Kidney (tissue), 14 donors: ENCODE results near the gene ALOX5. TPM values are rescaled to one million over a fixed set of nuclear protein-coding genes. Genes with fewer than 3 reads are reported as not detected.

Experiments
- DNase-seq, 5 donors: peaks; one replicate each; pipeline ENCODE4 v3.0.0-alpha.2; 2013 to 2020
- FAIRE-seq: peaks from 2 replicates; lab custom pipeline; 2012; peaks lifted over from hg19 to GRCh38; lab: Jason Lieb, UNC
- H3K27ac ChIP-seq, 2 donors: one replicate each; pipeline ENCODE4 v1.7.0; 2013; ENCODE audit warnings: low read depth in 2 of 2, low read length in 2 of 2, inconsistent platforms in 1 of 2
- H3K27me3 ChIP-seq: one replicate; pipeline ENCODE4 v1.7.1; 2013; ENCODE audit warnings: low read length, inconsistent platforms; ENCODE audit not compliant: control insufficient read depth, insufficient read depth
- H3K36me3 ChIP-seq, 3 donors: one replicate each; pipeline versions ENCODE4 v1.7.0 to v1.7.1; 2013; ENCODE audit warnings: low read length in 3 of 3, control low read depth in 1 of 3, inconsistent platforms in 1 of 3; ENCODE audit not compliant: insufficient read depth in 3 of 3, control insufficient read depth in 2 of 3
- H3K4me1 ChIP-seq, 3 donors: one replicate each; pipeline versions ENCODE4 v1.7.0 to v1.7.1; 2013; ENCODE audit warnings: low read length in 3 of 3, inconsistent platforms in 1 of 3, low read depth in 1 of 3; ENCODE audit not compliant: control insufficient read depth in 2 of 3, insufficient read depth in 2 of 3
- H3K4me3 ChIP-seq, 3 donors: one replicate each; pipeline versions ENCODE4 v1.7.0 to v1.8.1; 2013; ENCODE audit warnings: low read length in 3 of 3, control low read depth in 1 of 3, inconsistent platforms in 1 of 3
- H3K9ac ChIP-seq, 3 donors: one replicate each; pipeline versions ENCODE4 v1.7.0 to v1.7.1; 2013; ENCODE audit warnings: low read length in 3 of 3, control low read depth in 1 of 3, inconsistent platforms in 1 of 3
- H3K9me3 ChIP-seq, 3 donors: one replicate each; pipeline versions ENCODE4 v1.7.0 to v1.7.1; 2013; ENCODE audit warnings: low read length in 3 of 3, control low read depth in 1 of 3, inconsistent platforms in 1 of 3; ENCODE audit not compliant: control insufficient read depth in 2 of 3, insufficient read depth in 1 of 3
- intact Hi-C: fragments of 100-400 bp; cut with DNase I; formaldehyde crosslinking; loops from one replicate; pipeline ENCODE4 v1.11.1; 2022
- polyA plus RNA-seq: library from polyadenylated mRNA; stranded (reverse); fragments of 350-450 nt; fragmentation: Illumina TruSeq; extraction: RNeasy Lipid Tissue Mini Kit (QIAGEN cat#74804); gene quantifications from one replicate; pipeline ENCODE4 v1.2.3, GENCODE V29; 2014; ENCODE audit warnings: low read depth, low replicate concordance; ENCODE audit not compliant: insufficient read depth
- total RNA-seq: library from RNA; stranded (reverse); fragmentation: NEBNext Ultra II Directional; extraction: Animal tissue kit (Norgen Biotek cat#: 25700); gene quantifications from one replicate; pipeline ENCODE4 v1.2.1, GENCODE V29; 2021
- TF ChIP-seq, protein P1 (sequence below): IDR thresholded peaks from 3 replicates; pipeline ENCODE4 v1.5.1; 2012; ENCODE audit warnings: mild to moderate bottlenecking, moderate library complexity, borderline replicate concordance; ENCODE audit not compliant: insufficient read depth; ENCODE audit errors: extremely low read depth
- donor health status: control.
- donor health status: control.
- donor health status: control.
- donor health status: control.
- donor health status: control.
- donor health status: DM: yes; HTN: yes; CAD: no.
- donor health status: Normal renal cell carcinoma (clear cell type).

The ALOX5 gene
- total and polyA plus RNA-seq, 2 donors from 2014 or later, result 2.5 to 58.1 TPM

- no peak overlapping the region for H3K4me3 ChIP-seq
- intact Hi-C loops, result no loop called here
- H3K36me3 ChIP-seq, result peaks cover 0 to 7% (median 4%) of the 10 kb centered on the region in 3 donors
- FAIRE-seq (no peak), DNase-seq (peak; percentile 80 to 90 (median 83))
- TF ChIP-seq, protein P1, sequence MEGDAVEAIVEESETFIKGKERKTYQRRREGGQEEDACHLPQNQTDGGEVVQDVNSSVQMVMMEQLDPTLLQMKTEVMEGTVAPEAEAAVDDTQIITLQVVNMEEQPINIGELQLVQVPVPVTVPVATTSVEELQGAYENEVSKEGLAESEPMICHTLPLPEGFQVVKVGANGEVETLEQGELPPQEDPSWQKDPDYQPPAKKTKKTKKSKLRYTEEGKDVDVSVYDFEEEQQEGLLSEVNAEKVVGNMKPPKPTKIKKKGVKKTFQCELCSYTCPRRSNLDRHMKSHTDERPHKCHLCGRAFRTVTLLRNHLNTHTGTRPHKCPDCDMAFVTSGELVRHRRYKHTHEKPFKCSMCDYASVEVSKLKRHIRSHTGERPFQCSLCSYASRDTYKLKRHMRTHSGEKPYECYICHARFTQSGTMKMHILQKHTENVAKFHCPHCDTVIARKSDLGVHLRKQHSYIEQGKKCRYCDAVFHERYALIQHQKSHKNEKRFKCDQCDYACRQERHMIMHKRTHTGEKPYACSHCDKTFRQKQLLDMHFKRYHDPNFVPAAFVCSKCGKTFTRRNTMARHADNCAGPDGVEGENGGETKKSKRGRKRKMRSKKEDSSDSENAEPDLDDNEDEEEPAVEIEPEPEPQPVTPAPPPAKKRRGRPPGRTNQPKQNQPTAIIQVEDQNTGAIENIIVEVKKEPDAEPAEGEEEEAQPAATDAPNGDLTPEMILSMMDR, result peak; percentile 91
- no peaks in the 10 kb centered on the region for H3K9me3 ChIP-seq
- H3K9ac ChIP-seq, result no peak overlapping the region
- peaks cover 0 to 8% (median under 1%) of the 10 kb centered on the region in 3 donors for H3K4me1 ChIP-seq
- no peaks in the 10 kb centered on the region for H3K27me3 ChIP-seq
- no peak overlapping the region for H3K27ac ChIP-seq
These were observed 91.0 kb downstream of the ALOX5 start for GRCh38 chr10:45464958-45465567.

- FAIRE-seq, result no peak
- no peak overlapping the region for H3K9ac ChIP-seq
- peaks cover 0 to 23% (median 17%) of the 10 kb centered on the region in 3 donors for H3K4me1 ChIP-seq
- TF ChIP-seq, protein P1, result no peak
- no peaks in the 10 kb centered on the region for H3K36me3 ChIP-seq
- no peak for DNase-seq
- intact Hi-C loops, result no loop called here
- no peak overlapping the region for H3K4me3 ChIP-seq
- no peak overlapping the region for H3K27ac ChIP-seq
- H3K27me3 ChIP-seq, result no peaks in the 10 kb centered on the region
- H3K9me3 ChIP-seq, result no peaks in the 10 kb centered on the region
These were observed 92.8 kb downstream of the ALOX5 start for GRCh38 chr10:45466784-45467183.

DNA sequence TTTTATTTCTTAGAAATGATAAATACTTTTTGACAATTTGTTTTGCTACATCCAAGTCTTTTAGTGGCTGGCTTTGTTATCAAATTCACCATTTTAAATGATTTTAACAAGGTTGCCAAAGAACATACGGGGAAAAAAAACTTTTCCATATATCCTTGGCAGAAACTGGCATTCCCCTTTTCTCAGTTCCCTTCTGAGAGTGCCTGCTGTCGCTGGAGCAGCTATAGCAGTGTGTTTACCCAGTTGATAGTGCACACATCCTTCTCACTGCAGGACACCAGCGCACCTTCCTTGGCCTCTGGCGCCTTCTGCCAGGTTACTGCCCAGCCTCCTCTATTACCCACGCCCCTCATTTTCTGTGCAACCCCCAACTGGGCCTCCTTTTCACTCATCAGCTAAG, 94.1 kb downstream of the ALOX5 start:
- FAIRE-seq (no peak), DNase-seq (no peak)
- no peaks in the 10 kb centered on the region for H3K9me3 ChIP-seq
- H3K4me3 ChIP-seq, result no peak overlapping the region
- H3K27me3 ChIP-seq, result no peaks in the 10 kb centered on the region
- no peak overlapping the region for H3K9ac ChIP-seq
- no peaks in the 10 kb centered on the region for H3K36me3 ChIP-seq
- intact Hi-C loops, result no loop called here
- H3K4me1 ChIP-seq, result peaks cover 0 to 36% (median 30%) of the 10 kb centered on the region in 3 donors
- H3K27ac ChIP-seq, result no peak overlapping the region
- TF ChIP-seq, protein P1, result no peak
